ENCODE results near the gene TBX19. TPM values are rescaled to one million over a fixed set of nuclear protein-coding genes. Genes with fewer than 3 reads are reported as not detected.

The TBX19 gene
- total RNA-seq, 1 donor from 2014 or later: 3.1 TPM

DNA sequence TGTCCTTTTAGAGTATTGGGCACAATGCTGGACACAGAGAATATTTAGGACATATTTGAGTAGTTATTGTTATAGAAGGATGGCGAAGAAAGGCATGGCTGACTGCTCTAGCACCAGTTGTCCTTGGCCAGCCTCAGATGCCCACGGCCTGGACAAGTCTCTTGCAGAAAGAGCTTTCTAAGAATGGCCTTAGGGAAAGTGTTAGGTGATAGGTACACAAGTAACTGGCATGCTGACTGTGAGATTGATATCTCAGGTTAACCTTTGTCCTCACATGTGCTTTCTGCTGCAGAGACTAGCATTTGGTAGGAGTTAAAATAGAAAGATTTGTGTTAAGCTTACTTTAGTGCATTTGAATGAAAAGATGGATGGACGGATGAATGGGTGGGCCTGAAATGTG lies 44.7 kb upstream of the TBX19 start:
- no peaks in the 10 kb centered on the region for H3K27me3 ChIP-seq
- H3K27ac ChIP-seq: no peak overlapping the region

GRCh38 chr1:168236836-168237611 lies 43.7 kb upstream of the TBX19 start:
- Histone ChIP-seq H3K79me2 (ENCODE audit: low read depth) (no peaks in the 10 kb centered on the region), H2AFZ (replicated peaks) (no peak overlapping the region), H3K36me3 (no peaks in the 10 kb centered on the region), H3K4me3 (no peak overlapping the region), H3K9ac (no peak overlapping the region), H3K27ac (no peak overlapping the region), H3K9me3 (ENCODE audit: low read depth) (no peaks in the 10 kb centered on the region), H3K4me2 (no peak overlapping the region), H4K20me1 (ENCODE audit: low read depth) (peaks cover 3% of the 10 kb centered on the region), H3F3A (ENCODE audit: low read depth) (no peaks in the 10 kb centered on the region), H3K4me1 (no peaks in the 10 kb centered on the region), H3K27me3 (no peaks in the 10 kb centered on the region)
- Mint-ChIP-seq H3K4me1 (no peaks in the 10 kb centered on the region), H3K27ac (no peak overlapping the region), H3K36me3 (peaks cover 39% of the 10 kb centered on the region), H3K4me3 (no peak overlapping the region), H3K9me3 (no peaks in the 10 kb centered on the region), H3K27me3 (ENCODE audit: insufficient read depth, low read depth) (no peaks in the 10 kb centered on the region)
- no peak for TF ChIP-seq EZH2phosphoT487 (IDR thresholded peaks at IDR 0.05)
- no peak for TF ChIP-seq EZH2 (IDR thresholded peaks at IDR 0.05)
- no peak for TF ChIP-seq CTCF (IDR thresholded peaks at IDR 0.05)
- DNase-seq (ENCODE audit: low spot score): no peak

More for the DNA sequence above, 44.7 kb upstream of the TBX19 start:
- no peak overlapping the region for H3K4me3 ChIP-seq
- no peaks in the 10 kb centered on the region for H3K9me3 ChIP-seq (ENCODE audit: low read depth)
- Mint-ChIP-seq H3K36me3 (peaks cover 36% of the 10 kb centered on the region), H3K9me3 (no peaks in the 10 kb centered on the region), H3K27me3 (ENCODE audit: insufficient read depth, low read depth) (no peaks in the 10 kb centered on the region), H3K4me3 (no peak overlapping the region), H3K4me1 (no peaks in the 10 kb centered on the region), H3K27ac (no peak overlapping the region)
- no peaks in the 10 kb centered on the region for H3K36me3 ChIP-seq
- no peaks in the 10 kb centered on the region for H3F3A ChIP-seq (ENCODE audit: low read depth)
- H3K9ac ChIP-seq: no peak overlapping the region
- H3K79me2 ChIP-seq (ENCODE audit: low read depth): no peaks in the 10 kb centered on the region
- TF ChIP-seq EZH2 (IDR thresholded peaks at IDR 0.05) (no peak), CTCF (IDR thresholded peaks at IDR 0.05) (no peak), EZH2phosphoT487 (IDR thresholded peaks at IDR 0.05) (no peak)
- H4K20me1 ChIP-seq (ENCODE audit: low read depth): peaks cover 3% of the 10 kb centered on the region
- H3K4me2 ChIP-seq: no peak overlapping the region
- no peaks in the 10 kb centered on the region for H3K4me1 ChIP-seq
- DNase-seq (ENCODE audit: low spot score): no peak
- H2AFZ ChIP-seq (replicated peaks): no peak overlapping the region

DNA sequence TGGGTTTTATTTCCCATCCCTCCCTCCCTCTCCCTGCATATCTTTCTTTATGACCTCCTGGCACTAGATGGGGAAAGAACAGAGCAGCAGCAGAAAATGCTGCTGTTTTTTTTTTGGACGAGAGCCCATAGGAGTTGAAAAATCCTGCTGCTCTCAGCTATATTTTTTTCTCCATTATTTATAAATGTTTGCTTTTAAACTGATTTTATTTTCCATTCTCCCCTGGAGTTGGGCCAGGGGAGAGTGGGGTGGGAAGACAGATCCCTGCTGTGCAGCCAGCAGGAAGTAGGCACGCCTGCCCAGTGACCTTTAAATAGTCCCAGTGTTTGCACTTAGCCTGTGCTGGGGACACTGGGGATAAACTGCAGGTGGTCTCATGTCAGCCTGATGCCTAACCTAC lies 37.5 kb upstream of the TBX19 start:
- Histone ChIP-seq H4K20me1 (ENCODE audit: low read depth) (no peaks in the 10 kb centered on the region), H3K36me3 (no peaks in the 10 kb centered on the region), H3K4me1 (peaks cover 9% of the 10 kb centered on the region), H3F3A (ENCODE audit: low read depth) (no peaks in the 10 kb centered on the region), H3K27me3 (no peaks in the 10 kb centered on the region), H3K79me2 (ENCODE audit: low read depth) (no peaks in the 10 kb centered on the region), H3K4me3 (no peak overlapping the region), H3K27ac (no peak overlapping the region), H2AFZ (replicated peaks) (no peak overlapping the region), H3K9ac (no peak overlapping the region), H3K4me2 (no peak overlapping the region), H3K9me3 (ENCODE audit: low read depth) (no peaks in the 10 kb centered on the region)
- Mint-ChIP-seq H3K27ac (no peak overlapping the region), H3K4me1 (peaks cover 4% of the 10 kb centered on the region), H3K27me3 (ENCODE audit: insufficient read depth, low read depth) (no peaks in the 10 kb centered on the region), H3K9me3 (no peaks in the 10 kb centered on the region), H3K4me3 (no peak overlapping the region), H3K36me3 (peaks cover 62% of the 10 kb centered on the region)
- no peak for DNase-seq (ENCODE audit: low spot score)
- TF ChIP-seq EZH2phosphoT487 (IDR thresholded peaks at IDR 0.05) (no peak), EZH2 (IDR thresholded peaks at IDR 0.05) (no peak), CTCF (IDR thresholded peaks at IDR 0.05) (no peak)
